ENCODE data around the gene SLC26A9. TPM values are rescaled to one million over a fixed set of nuclear protein-coding genes. Genes with fewer than 3 reads are reported as not detected.

SLC26A9 gene
- total and polyA plus RNA-seq, 2 experiments from 2014 or later = not detected

DNA sequence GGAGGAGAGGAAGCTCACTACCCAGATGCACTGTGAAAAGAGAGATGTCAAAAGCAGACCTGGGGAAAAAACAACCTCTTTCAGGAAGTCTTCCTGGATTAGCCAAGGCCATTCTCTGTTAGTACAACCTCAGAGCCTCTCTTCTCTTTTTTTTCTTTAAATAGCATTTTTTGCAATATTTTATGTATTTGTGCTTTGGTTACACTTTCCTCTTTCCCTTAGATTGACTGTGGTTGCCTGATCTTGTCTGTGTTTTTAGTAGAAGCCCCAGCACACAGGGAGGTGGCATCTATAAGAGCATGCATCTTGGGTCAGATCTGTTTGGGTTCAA lies 18.8 kb downstream of the SLC26A9 start:
- DNase-seq = no peak
- Histone ChIP-seq H4K20me1 (ENCODE audit: insufficient read depth) (no peaks in the 10 kb centered on the region), H3K4me3 (no peak overlapping the region), H3K4me1 (ENCODE audit: insufficient read depth) (peaks cover 7% of the 10 kb centered on the region), H3K9me2 (ENCODE audit: insufficient read depth) (no peaks in the 10 kb centered on the region), H3K27me3 (replicated peaks; ENCODE audit: insufficient read depth) (no peaks in the 10 kb centered on the region), H2AFZ (no peak overlapping the region), H3K27ac (no peak overlapping the region), H3K9ac (no peak overlapping the region), H3K79me2 (ENCODE audit: insufficient read depth) (no peaks in the 10 kb centered on the region), H3K36me3 (ENCODE audit: low read depth) (no peaks in the 10 kb centered on the region), H3F3A (ENCODE audit: insufficient read depth) (peaks cover 18% of the 10 kb centered on the region), H3K4me2 (ENCODE audit: unreplicated experiment) (no peak overlapping the region), H3K9me3 (ENCODE audit: low read depth) (no peaks in the 10 kb centered on the region)
- in situ Hi-C loops (cut with MboI) = loop anchor here (5.0 kb wide), 1 partner anchor 43 kb away; no protein-coding TSS in a partner anchor
- no peak for TF ChIP-seq EZH2phosphoT487 (IDR thresholded peaks at IDR 0.05; ENCODE audit: insufficient read depth, low read depth)
- TF ChIP-seq EZH2 (IDR thresholded peaks at IDR 0.05; ENCODE audit: insufficient read depth, poor library complexity, severe bottlenecking) = no peak

DNA sequence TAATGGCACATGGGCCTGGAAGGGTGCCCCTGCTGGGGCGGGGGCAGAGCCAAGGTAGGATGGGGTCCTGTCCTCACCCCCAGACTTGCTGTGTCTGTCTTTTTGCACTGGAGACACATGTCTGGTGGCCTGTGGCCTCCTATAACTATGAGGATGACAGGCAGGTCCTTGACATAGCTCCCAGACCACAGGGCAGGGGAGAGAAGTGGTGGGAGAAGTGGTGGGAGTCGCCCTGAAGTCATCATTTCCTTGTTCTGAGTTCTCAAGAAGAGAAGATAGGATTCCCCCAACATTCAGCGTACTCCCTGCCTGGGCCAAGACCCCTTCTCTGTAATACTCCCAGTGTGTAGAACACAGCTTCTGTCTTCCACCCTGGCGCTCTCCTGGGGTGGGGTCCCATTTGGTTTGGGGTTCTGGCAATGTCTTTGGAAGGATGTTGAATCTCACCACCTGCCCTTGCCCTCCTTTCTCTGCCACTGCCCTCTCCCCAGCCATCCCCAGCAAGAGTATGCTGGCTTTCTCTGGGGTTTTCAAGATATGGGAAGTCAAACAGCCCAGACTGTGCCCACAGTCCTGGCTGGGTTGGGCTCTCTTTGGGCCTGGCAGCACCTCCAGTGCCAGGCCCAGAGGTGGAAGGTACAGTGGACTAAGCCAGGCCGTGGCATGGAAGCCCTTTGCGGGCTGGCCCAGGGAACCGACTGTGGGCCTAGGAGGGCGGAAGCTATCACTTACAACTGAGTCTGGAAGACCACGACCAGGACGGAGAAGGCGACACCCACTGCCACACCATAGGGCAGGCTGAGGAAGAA lies 19.4 kb downstream of the SLC26A9 start:
- WGBS, 2 experiments (ENCODE audit: low coverage in 1 of 2, low lambda C conversion rate in 2 of 2, missing lambda C conversion rate in 2 of 2) = 93 to 97% methylated on average over 11 of the region's 11 CpGs
- H3K4me1 ChIP-seq (ENCODE audit: insufficient read depth) = peaks cover 7% of the 10 kb centered on the region
- no peak overlapping the region for H3K4me3 ChIP-seq
- no peaks in the 10 kb centered on the region for H3K79me2 ChIP-seq (ENCODE audit: insufficient read depth)
- H3K9me2 ChIP-seq (ENCODE audit: insufficient read depth) = no peaks in the 10 kb centered on the region
- no peaks in the 10 kb centered on the region for H4K20me1 ChIP-seq (ENCODE audit: insufficient read depth)
- TF ChIP-seq EZH2phosphoT487 (IDR thresholded peaks at IDR 0.05; ENCODE audit: insufficient read depth, low read depth) (no peak), EZH2 (IDR thresholded peaks at IDR 0.05; ENCODE audit: insufficient read depth, poor library complexity, severe bottlenecking) (no peak)
- no peak overlapping the region for H3K4me2 ChIP-seq (ENCODE audit: unreplicated experiment)
- in situ Hi-C loops (cut with MboI) = loop anchor here (5.0 kb wide), 1 partner anchor 43 kb away; no protein-coding TSS in a partner anchor
- peaks cover 18% of the 10 kb centered on the region for H3F3A ChIP-seq (ENCODE audit: insufficient read depth)
- H2AFZ ChIP-seq = no peak overlapping the region
- no peaks in the 10 kb centered on the region for H3K36me3 ChIP-seq (ENCODE audit: low read depth)
- no peak for DNase-seq
- H3K27ac ChIP-seq = no peak overlapping the region
- no peak overlapping the region for H3K9ac ChIP-seq
- H3K9me3 ChIP-seq (ENCODE audit: low read depth) = no peaks in the 10 kb centered on the region
- no peaks in the 10 kb centered on the region for H3K27me3 ChIP-seq (replicated peaks; ENCODE audit: insufficient read depth)

GRCh38 chr1:205922806-205923205 lies 20.4 kb downstream of the SLC26A9 start:
- H3K9me3 ChIP-seq (ENCODE audit: low read depth) = no peaks in the 10 kb centered on the region
- H3K79me2 ChIP-seq (ENCODE audit: insufficient read depth) = no peaks in the 10 kb centered on the region
- no peak overlapping the region for H3K9ac ChIP-seq
- H3K4me3 ChIP-seq = no peak overlapping the region
- DNase-seq = no peak
- H2AFZ ChIP-seq = no peak overlapping the region
- H3K4me1 ChIP-seq (ENCODE audit: insufficient read depth) = peaks cover 7% of the 10 kb centered on the region
- no peaks in the 10 kb centered on the region for H4K20me1 ChIP-seq (ENCODE audit: insufficient read depth)
- H3K36me3 ChIP-seq (ENCODE audit: low read depth) = no peaks in the 10 kb centered on the region
- 85 to 90% methylated on average over 6 of the region's 6 CpGs for WGBS, 2 experiments (ENCODE audit: low coverage in 1 of 2, low lambda C conversion rate in 2 of 2, missing lambda C conversion rate in 2 of 2)
- H3K9me2 ChIP-seq (ENCODE audit: insufficient read depth) = no peaks in the 10 kb centered on the region
- in situ Hi-C loops (cut with MboI) = loop anchor here (5.0 kb wide), 1 partner anchor 44 kb away; no protein-coding TSS in a partner anchor
- H3K4me2 ChIP-seq (ENCODE audit: unreplicated experiment) = no peak overlapping the region
- no peaks in the 10 kb centered on the region for H3K27me3 ChIP-seq (replicated peaks; ENCODE audit: insufficient read depth)
- no peak overlapping the region for H3K27ac ChIP-seq
- TF ChIP-seq EZH2 (IDR thresholded peaks at IDR 0.05; ENCODE audit: insufficient read depth, poor library complexity, severe bottlenecking) (no peak), EZH2phosphoT487 (IDR thresholded peaks at IDR 0.05; ENCODE audit: insufficient read depth, low read depth) (no peak)
- peaks cover 18% of the 10 kb centered on the region for H3F3A ChIP-seq (ENCODE audit: insufficient read depth)

- Histone ChIP-seq H3K4me3 (no peak overlapping the region), H3K79me2 (ENCODE audit: insufficient read depth) (no peaks in the 10 kb centered on the region), H3K36me3 (ENCODE audit: low read depth) (no peaks in the 10 kb centered on the region), H3K4me1 (ENCODE audit: insufficient read depth) (peaks cover 7% of the 10 kb centered on the region), H3K9ac (no peak overlapping the region), H3K9me3 (ENCODE audit: low read depth) (no peaks in the 10 kb centered on the region), H4K20me1 (ENCODE audit: insufficient read depth) (no peaks in the 10 kb centered on the region), H2AFZ (no peak overlapping the region), H3K27me3 (replicated peaks; ENCODE audit: insufficient read depth) (no peaks in the 10 kb centered on the region), H3K27ac (no peak overlapping the region), H3F3A (ENCODE audit: insufficient read depth) (peaks cover 18% of the 10 kb centered on the region), H3K4me2 (ENCODE audit: unreplicated experiment) (no peak overlapping the region), H3K9me2 (ENCODE audit: insufficient read depth) (no peaks in the 10 kb centered on the region)
- DNase-seq = no peak
- WGBS, 2 experiments (ENCODE audit: low coverage in 1 of 2, low lambda C conversion rate in 2 of 2, missing lambda C conversion rate in 2 of 2) = 82 to 93% methylated on average over 6 of the region's 6 CpGs
- no peak for TF ChIP-seq EZH2phosphoT487 (IDR thresholded peaks at IDR 0.05; ENCODE audit: insufficient read depth, low read depth)
- no peak for TF ChIP-seq EZH2 (IDR thresholded peaks at IDR 0.05; ENCODE audit: insufficient read depth, poor library complexity, severe bottlenecking)
- in situ Hi-C loops (cut with MboI) = loop anchor here (5.0 kb wide), 1 partner anchor 45 kb away; no protein-coding TSS in a partner anchor
Observed at GRCh38 chr1:205922314-205922713, 20.9 kb downstream of the SLC26A9 start.
